A549 (cell line): ENCODE measurements around the gene NT5C2. TPM values are rescaled to one million over a fixed set of nuclear protein-coding genes. Genes with fewer than 3 reads are reported as not detected.
"Not testable (repeated sequence)": the region's sequence is repeated elsewhere in the genome, so short reads cannot be mapped to it uniquely, and the experiment has no call there.

Source experiments
- ATAC-seq, 2 experiments: fragments of 200-7000 bp in 1 of 2; fragments of >200 bp in 1 of 2; cut with Nextera tagmentation in 1 of 2; cut with Tn5 transposase in 1 of 2; 3 replicates each; pipeline versions ENCODE4 v1.8.0 to v1.9.1; 2018 to 2020; ENCODE audit warnings: mild to moderate bottlenecking in 1 of 2, moderate library complexity in 1 of 2
- CTCF ChIA-PET: fragments of 300-600 bp; sonication (Branson Sonifier 250); formaldehyde crosslinking; extraction: SDS; loops from one replicate; lab custom pipeline; 2021; ENCODE audit warnings: antibody characterized with exemption, inconsistent platforms; lab: Yijun Ruan, JAX
- POLR2A ChIA-PET: fragments of 350-600 bp; formaldehyde crosslinking; extraction: SDS; loops from one replicate; lab custom pipeline; 2021; ENCODE audit warnings: antibody characterized with exemption, inconsistent platforms; lab: Yijun Ruan, JAX
- DNase-seq, 2 experiments: peaks; one replicate each; pipeline versions ENCODE4 v3.0.0 to v3.0.0-alpha.2; 2011 to 2016; ENCODE audit warnings: low read depth in 1 of 2, low spot score in 1 of 2
- FAIRE-seq: peaks from 2 replicates; lab custom pipeline; 2011; peaks lifted over from hg19 to GRCh38; lab: Jason Lieb, UNC
- H3K27ac ChIP-seq, 2 experiments: fragments of >200 bp; sonication (Bioruptor Twin); formaldehyde crosslinking; 3 replicates each; pipeline ENCODE4 v1.5.1; 2016 to 2017
- H3K4me1 ChIP-seq: fragments of >200 bp; sonication (Bioruptor Twin); formaldehyde crosslinking; 3 replicates; pipeline ENCODE4 v1.6.1; 2016
- H3K4me2 ChIP-seq: fragments of >200 bp; sonication (Bioruptor Twin); formaldehyde crosslinking; 3 replicates; pipeline ENCODE4 v1.6.1; 2016
- H3K4me3 ChIP-seq: fragments of >200 bp; sonication (Bioruptor Twin); formaldehyde crosslinking; 3 replicates; pipeline ENCODE4 v1.5.1; 2016
- H3K9me3 ChIP-seq: fragments of >200 bp; sonication (Bioruptor Twin); formaldehyde crosslinking; 3 replicates; pipeline ENCODE4 v1.6.1; 2016
- ATOH8 ChIP-seq: fragments of 250-450 bp; sonication (Bioruptor Pico); IDR thresholded peaks from 2 replicates; pipeline ENCODE4 v1.5.0; 2020; ENCODE audit warnings: low read depth, mild to moderate bottlenecking, moderate library complexity
- BCL3 ChIP-seq: fragments of >200 bp; sonication (Bioruptor Twin); formaldehyde crosslinking; IDR thresholded peaks from 3 replicates; pipeline ENCODE4 v1.6.1; 2016
- BHLHE40 ChIP-seq: IDR thresholded peaks from 2 replicates; pipeline ENCODE4 v1.6.1; 2012; ENCODE audit warnings: low read depth, low read length, inconsistent platforms
- CEBPB ChIP-seq, 2 experiments: fragments of >200 bp in 1 of 2; sonication (Bioruptor Twin) in 1 of 2; formaldehyde crosslinking in 1 of 2; IDR thresholded peaks; 2 replicates each; pipeline ENCODE4 v1.6.1; 2012 to 2016
- CHD2 ChIP-seq: fragments of 150-350 bp; IDR thresholded peaks from 2 replicates; pipeline ENCODE4 v1.6.1; 2014; ENCODE audit warnings: low read length; ENCODE audit not compliant: partially characterized antibody
- EP300 ChIP-seq, 2 experiments: fragments of >200 bp; sonication (Bioruptor Twin); formaldehyde crosslinking; IDR thresholded peaks; 2 replicates in 1 of 2; 3 replicates in 1 of 2; pipeline ENCODE4 v1.6.1; 2016 to 2017
- ESRRA ChIP-seq: fragments of 150-350 bp; IDR thresholded peaks from 2 replicates; pipeline ENCODE4 v1.6.1; 2014; ENCODE audit warnings: mild to moderate bottlenecking, low read length, borderline replicate concordance
- FOSL2 ChIP-seq, 2 experiments: fragments of 450-650 bp in 1 of 2; fragments of >200 bp in 1 of 2; sonication (Bioruptor Twin) in 1 of 2; formaldehyde crosslinking; IDR thresholded peaks; 2 replicates each; pipeline versions ENCODE4 v1.5.0 to v1.6.1; 2016 to 2020; ENCODE audit warnings: mild to moderate bottlenecking in 1 of 2, moderate library complexity in 1 of 2
- FOXS1 ChIP-seq: fragments of 250-450 bp; sonication (Bioruptor Pico); IDR thresholded peaks from 2 replicates; pipeline ENCODE4 v1.5.0; 2020; ENCODE audit warnings: mild to moderate bottlenecking, moderate library complexity
- HMGXB4 ChIP-seq: fragments of 250-450 bp; sonication (Bioruptor Pico); IDR thresholded peaks from 2 replicates; pipeline ENCODE4 v1.5.0; 2021; ENCODE audit warnings: mild to moderate bottlenecking, moderate library complexity, borderline replicate concordance
- JUN ChIP-seq, 2 experiments: fragments of >200 bp; sonication (Bioruptor Twin); formaldehyde crosslinking; IDR thresholded peaks; 2 replicates in 1 of 2; 3 replicates in 1 of 2; pipeline ENCODE4 v1.6.1; 2016 to 2017
- JUNB ChIP-seq: fragments of >200 bp; sonication (Bioruptor Twin); formaldehyde crosslinking; IDR thresholded peaks from 2 replicates; pipeline ENCODE4 v1.6.1; 2016
- KDM1A ChIP-seq: fragments of 200-600 bp; sonication (generic); IDR thresholded peaks from 2 replicates; pipeline ENCODE4 v1.6.1; 2016; ENCODE audit warnings: low read depth, mild to moderate bottlenecking
- MAZ ChIP-seq: fragments of 150-350 bp; IDR thresholded peaks from 2 replicates; pipeline ENCODE4 v1.6.1; 2014; ENCODE audit warnings: antibody characterized with exemption, low read depth, low read length, borderline replicate concordance
- NFE2L2 ChIP-seq: fragments of 150-350 bp; conservative IDR thresholded peaks from 2 replicates; pipeline ENCODE4 v1.6.1; 2014; ENCODE audit warnings: low read length
- NR3C1 ChIP-seq: fragments of >200 bp; sonication (Bioruptor Twin); formaldehyde crosslinking; IDR thresholded peaks from 3 replicates; pipeline ENCODE4 v1.6.1; 2017
- PHF8 ChIP-seq: fragments of 200-600 bp; sonication (generic); IDR thresholded peaks from 2 replicates; pipeline ENCODE4 v1.6.1; 2016; ENCODE audit warnings: low read depth, mild to moderate bottlenecking, antibody characterized with exemption, moderate library complexity, borderline replicate concordance
- POLR2A ChIP-seq: IDR thresholded peaks from 2 replicates; pipeline ENCODE4 v1.6.1; 2012; ENCODE audit warnings: mild to moderate bottlenecking, low read length
- RARB ChIP-seq: fragments of 250-450 bp; sonication (Bioruptor Pico); IDR thresholded peaks from 2 replicates; pipeline ENCODE4 v1.8.0; 2021; ENCODE audit warnings: mild to moderate bottlenecking, moderate library complexity
- RCOR1 ChIP-seq: fragments of 150-350 bp; IDR thresholded peaks from 2 replicates; pipeline ENCODE4 v1.6.1; 2014; ENCODE audit warnings: antibody characterized with exemption, low read length, low read depth
- SMC3 ChIP-seq: fragments of >200 bp; sonication (Bioruptor Twin); formaldehyde crosslinking; IDR thresholded peaks from 3 replicates; pipeline ENCODE4 v1.6.1; 2018; ENCODE audit warnings: inconsistent platforms
- TFCP2L1 ChIP-seq: fragments of 250-450 bp; sonication (Bioruptor Pico); IDR thresholded peaks from 2 replicates; pipeline ENCODE4 v1.5.0; 2021; ENCODE audit warnings: mild to moderate bottlenecking
- ZC3H11A ChIP-seq: fragments of 450-650 bp; IDR thresholded peaks from 2 replicates; pipeline ENCODE4 v1.6.1; 2014; ENCODE audit warnings: antibody characterized with exemption, mild to moderate bottlenecking
- ZNF302 ChIP-seq: fragments of 250-450 bp; sonication (Bioruptor Pico); IDR thresholded peaks from 2 replicates; pipeline ENCODE4 v1.9.0; 2021; ENCODE audit warnings: inconsistent platforms, mild to moderate bottlenecking, moderate library complexity
- WGBS: methylation state at CpG from one replicate; pipeline ENCODE4 v1.1.6; 2017; ENCODE audit errors: missing lambda C conversion rate; 5-methylcytosine and 5-hydroxymethylcytosine counted together
- polyA plus RNA-seq, 4 experiments: library from polyadenylated mRNA; depleted of rRNA in 3 of 4; stranded (reverse); fragments of >200 nt; fragmentation: RNase III in 1 of 4; extraction: RNeasy Plus Mini Kit Qiagen cat#74134 plus additional on column Dnase treatment in 1 of 4; gene quantifications; 2 replicates in 3 of 4; 3 replicates in 1 of 4; pipeline ENCODE4 v1.2.3, GENCODE V29; 2011 to 2017

Gene NT5C2
- polyA plus RNA-seq, 2 of the 4 experiments (the other 2 are of a cell fraction), result 86.4 to 177 TPM

- ChIA-PET CTCF (interaction anchor here (0.8 to 3.5 kb wide), 2 partner anchors 9 to 113 kb away, joined by 3 to 14 read pairs; no protein-coding TSS in a partner anchor), POLR2A (no interaction called here)
- Histone ChIP-seq H3K9me3 (peaks cover 6% of the 10 kb centered on the region; the same call in 1 of the 3 replicates), H3K4me2 (no peak overlapping the region), H3K4me1 (peaks cover 18% of the 10 kb centered on the region; the same call in 2 of the 3 replicates), H3K4me3 (no peak overlapping the region), H3K27ac (0 out of 6 replicates have a peak overlapping the region, but pooled peaks of 1 of the 2 experiments have one; percentile 2)
- DNase-seq (no peak), FAIRE-seq (no peak), ATAC-seq (no peak; a peak in 1 of 6 replicates)
- no peak for TF ChIP-seq FOXS1 (CRISPR knock-in tag)
- no peak for TF ChIP-seq RARB (CRISPR knock-in tag)
- no peak for TF ChIP-seq POLR2A
- TF ChIP-seq NFE2L2, result no peak
- TF ChIP-seq EP300 (IDR thresholded peaks at IDR 0.05), result no peak
- no peak for TF ChIP-seq FOSL2 (IDR thresholded peaks at IDR 0.05)
- no peak for TF ChIP-seq FOSL2 (CRISPR knock-in tag; IDR thresholded peaks at IDR 0.05)
- TF ChIP-seq JUNB, result no peak
- TF ChIP-seq KDM1A, result no peak
- TF ChIP-seq ZNF302 (CRISPR knock-in tag), result no peak
- TF ChIP-seq BCL3, result no peak
- TF ChIP-seq MAZ, result no peak
- no peak for TF ChIP-seq SMC3
- TF ChIP-seq HMGXB4, result no peak
- TF ChIP-seq NR3C1, result no peak
- no peak for TF ChIP-seq ESRRA
- 67% methylated on average over 1 of the region's 1 CpG for WGBS
Observed at GRCh38 chr10:103130910-103131309, 62.2 kb downstream of the NT5C2 start.

GRCh38 chr10:103130180-103130579, 62.9 kb downstream of the NT5C2 start:
- 65% methylated on average over 5 of the region's 5 CpGs for WGBS
- H3K4me2 ChIP-seq, H3K9me3 ChIP-seq, ATAC-seq, POLR2A ChIA-PET, H3K27ac ChIP-seq, DNase-seq, FAIRE-seq, H3K4me3 ChIP-seq: not testable (repeated sequence)
- CTCF ChIA-PET, result interaction anchor here (3.5 kb wide), 1 partner anchor 114 kb away, joined by 14 read pairs; no protein-coding TSS in a partner anchor
- H3K4me1 ChIP-seq, result peaks cover 24% of the 10 kb centered on the region; the same call in 2 of the 3 replicates

- DNase-seq, result no peak
- Histone ChIP-seq H3K4me2 (no peak overlapping the region), H3K4me1 (peaks cover 46% of the 10 kb centered on the region), H3K4me3 (no peak overlapping the region), H3K27ac (no peak overlapping the region), H3K9me3 (no peaks in the 10 kb centered on the region)
- no peak for ATAC-seq
- TF ChIP-seq ZC3H11A, result no peak
- no peak for TF ChIP-seq ATOH8 (CRISPR knock-in tag)
- no peak for TF ChIP-seq JUN (IDR thresholded peaks at IDR 0.05)
- no peak for TF ChIP-seq HMGXB4
- TF ChIP-seq NR3C1, result no peak
- no peak for TF ChIP-seq FOXS1 (CRISPR knock-in tag)
- TF ChIP-seq TFCP2L1 (CRISPR knock-in tag), result no peak
- no peak for TF ChIP-seq ESRRA
- no peak for TF ChIP-seq POLR2A
- no peak for TF ChIP-seq EP300 (IDR thresholded peaks at IDR 0.05)
- no peak for TF ChIP-seq CEBPB (IDR thresholded peaks at IDR 0.05)
- no peak for TF ChIP-seq RCOR1
- TF ChIP-seq PHF8, result no peak
- no peak for TF ChIP-seq CHD2
- TF ChIP-seq BHLHE40, result no peak
- POLR2A ChIA-PET, result no interaction called here
- WGBS, result 95% methylated on average over 1 of the region's 1 CpG
- FAIRE-seq, result no peak
- CTCF ChIA-PET, result interaction anchor here (0.7 to 1.3 kb wide), 4 partner anchors 9 to 210 kb away, joined by 3 read pairs; no protein-coding TSS in a partner anchor
Observed at GRCh38 chr10:103127241-103127640, 65.8 kb downstream of the NT5C2 start.
